HG02642 (cell line): ENCODE results near the gene SH3PXD2B.
"Not testable (repeated sequence)": the region's sequence is repeated elsewhere in the genome, so short reads cannot be mapped to it uniquely, and the experiment has no call there.

Source experiments
- ATAC-seq: cut with Tn5 transposase; IDR thresholded peaks from one replicate; pipeline ENCODE4 v1.9.1; 2021; ENCODE audit warnings: mild to moderate bottlenecking; ENCODE audit not compliant: unreplicated experiment, poor library complexity

Gene SH3PXD2B

GRCh38 chr5:172350212-172351181, 103.8 kb downstream of the SH3PXD2B start:
- ATAC-seq: no peak

- ATAC-seq: not testable (repeated sequence)
These were observed 105.6 kb downstream of the SH3PXD2B start for GRCh38 chr5:172348733-172349132.

- no peak for ATAC-seq
These were observed 106.2 kb downstream of the SH3PXD2B start for GRCh38 chr5:172348084-172348483.

GRCh38 chr5:172347496-172348052, 106.8 kb downstream of the SH3PXD2B start:
- ATAC-seq: no peak

GRCh38 chr5:172345881-172346280, 108.4 kb downstream of the SH3PXD2B start:
- ATAC-seq: no peak

- ATAC-seq: no peak
These were observed 109.4 kb downstream of the SH3PXD2B start for GRCh38 chr5:172344855-172345409.

GRCh38 chr5:172343741-172344140, 110.6 kb downstream of the SH3PXD2B start:
- ATAC-seq: no peak

GRCh38 chr5:172342918-172343317, 111.4 kb downstream of the SH3PXD2B start:
- no peak for ATAC-seq

- ATAC-seq: no peak
These were observed 114.8 kb downstream of the SH3PXD2B start for GRCh38 chr5:172339264-172340180.

- no peak for ATAC-seq
These were observed 117.5 kb downstream of the SH3PXD2B start for GRCh38 chr5:172336676-172337285.

GRCh38 chr5:172336264-172336663, 118.1 kb downstream of the SH3PXD2B start:
- no peak for ATAC-seq

- no peak for ATAC-seq
These were observed 118.6 kb downstream of the SH3PXD2B start for GRCh38 chr5:172335721-172336120.

GRCh38 chr5:172334641-172335040, 119.7 kb downstream of the SH3PXD2B start:
- no peak for ATAC-seq

- ATAC-seq: no peak
These were observed 120.1 kb downstream of the SH3PXD2B start for GRCh38 chr5:172334196-172334595.

- not testable (repeated sequence) for ATAC-seq
These were observed 127.4 kb downstream of the SH3PXD2B start for GRCh38 chr5:172326901-172327300.

GRCh38 chr5:172325452-172325851, 128.9 kb downstream of the SH3PXD2B start:
- no peak for ATAC-seq

GRCh38 chr5:172322028-172322965, 132.0 kb downstream of the SH3PXD2B start:
- ATAC-seq: peak; percentile 61

GRCh38 chr5:172321593-172321992, 132.7 kb downstream of the SH3PXD2B start:
- ATAC-seq: no peak
